SK-N-SH (cell line): Measurements from ENCODE around the gene LYZL6. TPM values are rescaled to one million over a fixed set of nuclear protein-coding genes. Genes with fewer than 3 reads are reported as not detected.

Experiments used
- CTCF ChIA-PET: fragments of 300-600, 350-600 bp; formaldehyde crosslinking; extraction: SDS; loops from one replicate; lab custom pipeline; 2021; lab: Yijun Ruan, JAX
- POLR2A ChIA-PET: fragments of 350-600 bp; sonication (Branson Sonifier 250); formaldehyde crosslinking; extraction: SDS; loops from one replicate; lab custom pipeline; 2020; ENCODE audit warnings: antibody characterized with exemption, inconsistent platforms; lab: Yijun Ruan, JAX
- DNase-seq: peaks from one replicate; pipeline ENCODE4 v3.0.0; 2012
- H2AFZ ChIP-seq: fragments of 200-600 bp; sonication (generic); 2 replicates; pipeline ENCODE4 v1.8.1; 2016; ENCODE audit warnings: antibody characterized with exemption, mild to moderate bottlenecking, low read depth
- H3F3A ChIP-seq: fragments of 200-600 bp; sonication (generic); replicated peaks from 2 replicates; pipeline ENCODE3; 2016; ENCODE audit warnings: antibody characterized with exemption, mild to moderate bottlenecking; ENCODE audit not compliant: insufficient read depth
- H3K27ac ChIP-seq, 2 experiments: fragments of 200-500 bp in 1 of 2; fragments of 200-600 bp in 1 of 2; sonication (Bioruptor generic) in 1 of 2; sonication (generic), shearing (Covaris generic) in 1 of 2; 2 replicates each; pipeline versions ENCODE4 v1.5.1 to v1.6.1; 2014 to 2016; ENCODE audit warnings: low read depth in 2 of 2, inconsistent platforms in 1 of 2, low read length in 1 of 2, mild to moderate bottlenecking in 1 of 2, mixed read lengths in 1 of 2
- H3K27me3 ChIP-seq: fragments of 200-600 bp; sonication (generic), shearing (Covaris generic); 2 replicates; pipeline ENCODE4 v1.6.1; 2016; ENCODE audit warnings: mixed run types; ENCODE audit not compliant: insufficient read depth
- H3K36me3 ChIP-seq, 2 experiments: fragments of 200-500 bp in 1 of 2; fragments of 200-600 bp in 1 of 2; sonication (Bioruptor generic) in 1 of 2; sonication (generic) in 1 of 2; replicated peaks in 1 of 2; 2 replicates each; pipeline versions ENCODE3 to v1.5.1; 2014 to 2016; ENCODE audit warnings: low read length in 1 of 2, mild to moderate bottlenecking in 1 of 2; ENCODE audit not compliant: insufficient read depth in 2 of 2, control insufficient read depth in 1 of 2
- H3K4me1 ChIP-seq, 2 experiments: fragments of 200-500 bp in 1 of 2; fragments of 200-600 bp in 1 of 2; sonication (Bioruptor generic) in 1 of 2; sonication (generic), shearing (Covaris generic) in 1 of 2; 2 replicates each; pipeline versions ENCODE4 v1.5.1 to v1.6.1; 2014 to 2016; ENCODE audit warnings: low read depth in 1 of 2, low read length in 1 of 2, mixed run types in 1 of 2; ENCODE audit not compliant: insufficient read depth in 2 of 2, control insufficient read depth in 1 of 2
- H3K4me2 ChIP-seq: fragments of 200-600 bp; sonication (generic), shearing (Covaris generic); 2 replicates; pipeline ENCODE4 v1.6.1; 2017; ENCODE audit warnings: mixed run types
- H3K4me3 ChIP-seq, 2 experiments: fragments of 200-500 bp in 1 of 2; fragments of 200-600 bp in 1 of 2; sonication (Bioruptor generic) in 1 of 2; sonication (generic), shearing (Covaris generic) in 1 of 2; 2 replicates each; pipeline versions ENCODE4 v1.5.1 to v1.8.1; 2014 to 2016; ENCODE audit warnings: low read depth in 2 of 2, inconsistent platforms in 1 of 2, low read length in 1 of 2, mild to moderate bottlenecking in 1 of 2, mixed read lengths in 1 of 2, moderate library complexity in 1 of 2
- H3K79me2 ChIP-seq: fragments of 200-600 bp; sonication (generic); 2 replicates; pipeline ENCODE4 v1.8.1; 2017; ENCODE audit warnings: mild to moderate bottlenecking; ENCODE audit not compliant: insufficient read depth
- H3K9ac ChIP-seq: fragments of 200-600 bp; sonication (generic); 2 replicates; pipeline ENCODE4 v1.6.1; 2017; ENCODE audit warnings: mixed run types
- H3K9me2 ChIP-seq: fragments of 200-600 bp; sonication (generic); 2 replicates; pipeline ENCODE4 v1.6.1; 2017; ENCODE audit warnings: mixed run types
- H3K9me3 ChIP-seq: fragments of 200-600 bp; sonication (generic); 2 replicates; pipeline ENCODE4 v1.6.1; 2017; ENCODE audit warnings: mixed run types, mild to moderate bottlenecking, moderate library complexity
- H4K20me1 ChIP-seq: fragments of 200-600 bp; sonication (generic); 2 replicates; pipeline ENCODE4 v1.6.1; 2017; ENCODE audit warnings: mild to moderate bottlenecking, mixed run types; ENCODE audit not compliant: insufficient read depth
- CHD2 ChIP-seq: fragments of 150-350 bp; IDR thresholded peaks from 2 replicates; pipeline ENCODE4 v1.6.1; 2018; ENCODE audit warnings: low read length; ENCODE audit not compliant: partially characterized antibody
- CTCF ChIP-seq: fragments of 200-600 bp; sonication (generic); IDR thresholded peaks from 2 replicates; pipeline ENCODE4 v1.6.1; 2017; ENCODE audit warnings: antibody characterized with exemption, mild to moderate bottlenecking, moderate library complexity
- ELF1 ChIP-seq: IDR thresholded peaks from 2 replicates; pipeline ENCODE4 v1.4.0; 2012
- EZH2phosphoT487 ChIP-seq: fragments of 200-600 bp; sonication (generic); IDR thresholded peaks from 2 replicates; pipeline ENCODE4 v1.6.1; 2017; ENCODE audit warnings: low read depth, mixed run types, mild to moderate bottlenecking, antibody characterized with exemption, moderate library complexity, borderline replicate concordance
- FOSL2 ChIP-seq: IDR thresholded peaks from 2 replicates; pipeline ENCODE4 v1.4.0; 2012; ENCODE audit warnings: low read depth, mild to moderate bottlenecking, moderate library complexity, borderline replicate concordance
- FOXM1 ChIP-seq: IDR thresholded peaks from 2 replicates; pipeline ENCODE4 v1.4.0; 2012; ENCODE audit warnings: low read depth, mild to moderate bottlenecking
- JUND ChIP-seq: IDR thresholded peaks from 2 replicates; pipeline ENCODE4 v1.4.0; 2012
- MXI1 ChIP-seq: IDR thresholded peaks from 2 replicates; pipeline ENCODE4 v1.6.1; 2012; ENCODE audit warnings: mild to moderate bottlenecking, low read depth, low read length, improper control_type of control experiment
- NFIC ChIP-seq: IDR thresholded peaks from 2 replicates; pipeline ENCODE4 v1.4.0; 2012; ENCODE audit warnings: borderline replicate concordance
- RFX5 ChIP-seq: IDR thresholded peaks from 2 replicates; pipeline ENCODE4 v1.6.1; 2012; ENCODE audit warnings: mild to moderate bottlenecking, improper control_type of control experiment, low read length
- SIN3A ChIP-seq: IDR thresholded peaks from 2 replicates; pipeline ENCODE4 v1.6.1; 2012; ENCODE audit warnings: low read depth, mild to moderate bottlenecking, low read length, moderate library complexity, borderline replicate concordance
- TCF12 ChIP-seq: IDR thresholded peaks from 2 replicates; pipeline ENCODE4 v1.4.0; 2012
- WGBS: methylation state at CpG from one replicate; pipeline ENCODE4 v1.1.6; 2017; ENCODE audit warnings: low lambda C conversion rate; 5-methylcytosine and 5-hydroxymethylcytosine counted together
- polyA plus RNA-seq, 3 experiments: library from polyadenylated mRNA; depleted of rRNA; stranded (reverse); fragments of >200 nt; gene quantifications; 2 replicates each; pipeline ENCODE4 v1.2.3, GENCODE V29; 2012

LYZL6 gene
- polyA plus RNA-seq, 1 of the 3 experiments (the other 2 are of a cell fraction), result not detected

- TF ChIP-seq TCF12 (no peak), MXI1 (no peak), ELF1 (no peak), EZH2phosphoT487 (no peak), NFIC (no peak), CHD2 (no peak)
- TF ChIP-seq, all 33 proteins: peak for 0
Measured at GRCh38 chr17:35934760-35935159, 8.8 kb downstream of the LYZL6 start (continued).

GRCh38 chr17:35932586-35932985 lies 10.9 kb downstream of the LYZL6 start:
- peaks cover 3 to 8% of the 10 kb centered on the region in 2 experiments; a peak in 2 of 4 replicates for H3K4me1 ChIP-seq
- H3K27me3 ChIP-seq, result no peaks in the 10 kb centered on the region
- POLR2A ChIA-PET, result no interaction called here
- no peaks in the 10 kb centered on the region for H3K79me2 ChIP-seq
- H3K9ac ChIP-seq, result no peak overlapping the region
- no peaks in the 10 kb centered on the region for H3K36me3 ChIP-seq
- H4K20me1 ChIP-seq, result no peaks in the 10 kb centered on the region
- no peak overlapping the region for H3K4me3 ChIP-seq
- TF ChIP-seq NFIC (no peak), JUND (no peak), SIN3A (no peak)
- peaks cover 11% of the 10 kb centered on the region for H3F3A ChIP-seq
- DNase-seq, result no peak
- H3K27ac ChIP-seq, result peak overlapping the region in 1 of 2 experiments; percentile 4; a peak in 1 of 4 replicates
- H3K9me2 ChIP-seq, result no peaks in the 10 kb centered on the region
- CTCF ChIA-PET, result interaction anchor here (1.2 kb wide), 1 partner anchor 83 kb away, joined by 4 read pairs; no protein-coding TSS in a partner anchor
- no peaks in the 10 kb centered on the region for H3K9me3 ChIP-seq
- peak overlapping the region; percentile 48; the same call in 1 of the 2 replicates for H2AFZ ChIP-seq
- H3K4me2 ChIP-seq, result no peak overlapping the region

GRCh38 chr17:35931794-35932425 lies 11.6 kb downstream of the LYZL6 start:
- H3K27ac ChIP-seq, result peak overlapping the region in 1 of 2 experiments; percentile 4; a peak in 1 of 4 replicates
- no peaks in the 10 kb centered on the region for H3K9me3 ChIP-seq
- no peaks in the 10 kb centered on the region for H3K36me3 ChIP-seq
- peaks cover 11% of the 10 kb centered on the region for H3F3A ChIP-seq
- H3K79me2 ChIP-seq, result no peaks in the 10 kb centered on the region
- CTCF ChIA-PET, result interaction anchor here (0.8 to 1.4 kb wide), 4 partner anchors 16 to 82 kb away, joined by 3 to 7 read pairs (median 4); no protein-coding TSS in a partner anchor
- peak overlapping the region; percentile 48; the same call in 1 of the 2 replicates for H2AFZ ChIP-seq
- no peak overlapping the region for H3K4me2 ChIP-seq
- TF ChIP-seq CTCF (no peak), FOSL2 (no peak), JUND (no peak), RFX5 (no peak), FOXM1 (no peak)
- TF ChIP-seq, all 33 proteins: peak for 0
- POLR2A ChIA-PET, result no interaction called here
- Histone ChIP-seq H3K9me2 (no peaks in the 10 kb centered on the region), H4K20me1 (no peaks in the 10 kb centered on the region), H3K27me3 (no peaks in the 10 kb centered on the region), H3K4me3 (no peak overlapping the region), H3K4me1 (peaks cover 3 to 8% of the 10 kb centered on the region in 2 experiments; a peak in 2 of 4 replicates), H3K9ac (no peak overlapping the region)
- 89% methylated on average over 5 of the region's 6 CpGs for WGBS
- DNase-seq, result no peak
